GM12878 (cell line): ENCODE results near the gene NFATC2. TPM values are rescaled to one million over a fixed set of nuclear protein-coding genes. Genes with fewer than 3 reads are reported as not detected.

Source experiments
- ATAC-seq: fragments of 200-7000 bp; cut with Tn5 transposase; 3 replicates; pipeline ENCODE4 v1.9.1; 2020; ENCODE audit warnings: mild to moderate bottlenecking, moderate library complexity
- BruUV-seq: library from RNA; stranded (reverse); fragments of 400-500 nt; replicated peaks from 2 replicates; lab custom pipeline; 2021; lab: Mats Ljungman, UMichigan
- CTCF ChIA-PET: fragments of 300-600 bp; sonication (Branson Sonifier 250); formaldehyde crosslinking; extraction: SDS; loops from one replicate; lab custom pipeline; 2021; ENCODE audit warnings: inconsistent platforms; lab: Yijun Ruan, JAX
- POLR2A ChIA-PET: fragments of 350-600 bp; formaldehyde crosslinking; extraction: SDS; loops from one replicate; lab custom pipeline; 2021; ENCODE audit warnings: inconsistent platforms; lab: Charles Lee
- RAD21 ChIA-PET: fragments of 300-600 bp; sonication (Branson Sonifier 250); formaldehyde crosslinking; loops from one replicate; lab custom pipeline; 2023; ENCODE audit warnings: antibody characterized with exemption; ENCODE audit not compliant: unreplicated experiment; lab: Charles Lee
- SMC1A ChIA-PET: fragments of 300-600 bp; sonication (Branson Sonifier 250); formaldehyde crosslinking; loops from one replicate; lab custom pipeline; 2023; ENCODE audit not compliant: unreplicated experiment, uncharacterized antibody; lab: Charles Lee
- DNase-seq: peaks from one replicate; pipeline ENCODE4 v3.0.0-alpha.2; 2011; ENCODE audit warnings: low read depth, low spot score
- FAIRE-seq: peaks from 3 replicates; lab custom pipeline; 2011; peaks lifted over from hg19 to GRCh38; lab: Jason Lieb, UNC
- H2AFZ ChIP-seq: 2 replicates; pipeline ENCODE4 v1.6.0; 2011; ENCODE audit warnings: low read depth, low read length, control low read depth; ENCODE audit not compliant: control insufficient read depth
- H3K27ac ChIP-seq: 2 replicates; pipeline ENCODE4 v1.5.1; 2011; ENCODE audit warnings: control low read depth; ENCODE audit not compliant: control insufficient read depth, insufficient read depth
- H3K27me3 ChIP-seq, 2 experiments: replicated peaks in 1 of 2; 2 replicates each; pipeline versions ENCODE4 v1.6.0 to v1.6.1; 2011; ENCODE audit warnings: low read length in 1 of 2; ENCODE audit not compliant: control insufficient read depth in 2 of 2, insufficient read depth in 2 of 2
- H3K36me3 ChIP-seq, 2 experiments: 2 replicates each; pipeline ENCODE4 v1.5.1; 2011; ENCODE audit warnings: low read length in 1 of 2; ENCODE audit not compliant: control insufficient read depth in 2 of 2, insufficient read depth in 2 of 2
- H3K4me1 ChIP-seq: 2 replicates; pipeline ENCODE4 v1.6.1; 2011; ENCODE audit warnings: mild to moderate bottlenecking, low read length, moderate library complexity, mixed read lengths; ENCODE audit not compliant: control insufficient read depth, insufficient read depth
- H3K4me2 ChIP-seq: 2 replicates; pipeline ENCODE4 v1.6.0; 2011; ENCODE audit warnings: control low read depth; ENCODE audit not compliant: control insufficient read depth, insufficient read depth
- H3K4me3 ChIP-seq: fragments of 200-600 bp; sonication (generic); 2 replicates; pipeline ENCODE4 v1.5.1; 2016
- H3K79me2 ChIP-seq: 2 replicates; pipeline ENCODE4 v1.6.0; 2011; ENCODE audit warnings: low read length; ENCODE audit not compliant: control insufficient read depth, insufficient read depth
- H3K9ac ChIP-seq: 2 replicates; pipeline ENCODE4 v1.8.0; 2011; ENCODE audit warnings: low read length, control low read depth, mixed read lengths; ENCODE audit not compliant: control insufficient read depth, insufficient read depth
- H3K9me3 ChIP-seq: replicated peaks from 3 replicates; pipeline ENCODE4 v1.5.1; 2011; ENCODE audit warnings: mild to moderate bottlenecking, low read length; ENCODE audit not compliant: control insufficient read depth, insufficient read depth
- H4K20me1 ChIP-seq: 2 replicates; pipeline ENCODE4 v1.6.0; 2011; ENCODE audit not compliant: control insufficient read depth, insufficient read depth
- E2F8 ChIP-seq: fragments of 450-650 bp; IDR thresholded peaks from 2 replicates; pipeline ENCODE4 v1.6.1; 2018; ENCODE audit warnings: mild to moderate bottlenecking, low read depth, moderate library complexity; ENCODE audit not compliant: partially characterized antibody
- E4F1 ChIP-seq: fragments of 450-650 bp; IDR thresholded peaks from 2 replicates; pipeline ENCODE4 v1.6.1; 2018; ENCODE audit warnings: borderline replicate concordance, mild to moderate bottlenecking; ENCODE audit not compliant: partially characterized antibody
- FOS ChIP-seq: IDR thresholded peaks from 3 replicates; pipeline ENCODE4 v1.6.1; 2011; ENCODE audit warnings: borderline replicate concordance; ENCODE audit not compliant: insufficient read length; ENCODE audit errors: extremely low read depth
- JUNB ChIP-seq: IDR thresholded peaks from 2 replicates; pipeline ENCODE4 v1.6.1; 2016; ENCODE audit warnings: antibody characterized with exemption, mild to moderate bottlenecking
- JUND ChIP-seq: IDR thresholded peaks from 2 replicates; pipeline ENCODE4 v1.6.1; 2012; ENCODE audit warnings: low read depth, mild to moderate bottlenecking, low read length, improper control_type of control experiment, moderate library complexity
- LARP7 ChIP-seq: fragments of 450-650 bp; IDR thresholded peaks from 2 replicates; pipeline ENCODE4 v1.6.1; 2017; ENCODE audit warnings: mild to moderate bottlenecking
- PAX8 ChIP-seq: fragments of 450-650 bp; IDR thresholded peaks from 2 replicates; pipeline ENCODE4 v1.6.1; 2017; ENCODE audit warnings: mild to moderate bottlenecking, moderate library complexity
- POLR2A ChIP-seq: IDR thresholded peaks from 2 replicates; pipeline ENCODE4 v1.6.1; 2011; ENCODE audit warnings: low read depth, mild to moderate bottlenecking, low read length
- REST ChIP-seq: IDR thresholded peaks from 2 replicates; pipeline ENCODE4 v1.6.1; 2012; ENCODE audit warnings: mild to moderate bottlenecking, low read depth, low read length
- TCF7 ChIP-seq: IDR thresholded peaks from 2 replicates; pipeline ENCODE4 v1.6.1; 2014; ENCODE audit warnings: antibody characterized with exemption, borderline replicate concordance
- USF1 ChIP-seq: IDR thresholded peaks from 2 replicates; pipeline ENCODE4 v1.6.1; 2011; ENCODE audit warnings: borderline replicate concordance, low read depth, mild to moderate bottlenecking, moderate library complexity, mixed read lengths, low read length; ENCODE audit not compliant: insufficient read depth; ENCODE audit errors: extremely low read length
- WRNIP1 ChIP-seq: IDR thresholded peaks from 2 replicates; pipeline ENCODE4 v1.6.1; 2011; ENCODE audit warnings: low read depth, low read length, improper control_type of control experiment, borderline replicate concordance
- WGBS: methylation state at CpG from one replicate; pipeline ENCODE4 v1.1.6; 2016; ENCODE audit warnings: low lambda C conversion rate; ENCODE audit not compliant: insufficient replicate concordance, insufficient coverage; ENCODE audit errors: missing lambda C conversion rate; 5-methylcytosine and 5-hydroxymethylcytosine counted together
- in situ Hi-C: fragments of 300-500 bp; cut with MboI; formaldehyde crosslinking; loops from 9 replicates; pipeline ENCODE4 v1.14.3; 2018; ENCODE audit warnings: mixed read lengths
- intact Hi-C: fragments of 100-400 bp; cut with micrococcal nuclease; formaldehyde crosslinking; loops from one replicate; pipeline ENCODE4 v1.14.2; 2022; ENCODE audit not compliant: unreplicated experiment
- polyA plus RNA-seq, 11 experiments: library from polyadenylated mRNA; depleted of rRNA in 4 of 11; unstranded in 6 of 11; stranded (reverse) in 5 of 11; fragments of >200 nt; fragmentation: Nextera tagmentation in 4 of 11; fragmentation: Illumina TruSeq in 1 of 11; extraction: Ambion mirVana in 4 of 11; extraction: Trizol in 1 of 11; gene quantifications; 1 replicate in 1 of 11; 2 replicates in 10 of 11; pipeline versions ENCODE4 v1.2.1 to v1.2.3, GENCODE V29; 2011 to 2016; ENCODE audit warnings: inconsistent platforms in 2 of 11, missing spikeins in 2 of 11, low read depth in 1 of 11
- total RNA-seq, 4 experiments: library from RNA; depleted of rRNA in 3 of 4; stranded (reverse); fragments of >200 nt in 3 of 4; fragmentation: Illumina TruSeq in 1 of 4; extraction: Trizol in 1 of 4; gene quantifications; 2 replicates each; pipeline versions ENCODE4 v1.2.1 to v1.2.3, GENCODE V29; 2013 to 2021

The NFATC2 gene
- total and polyA plus RNA-seq, 10 of the 15 experiments (the other 5 are each of a cell fraction or from before 2014, with no cell fraction given), result 3.3 to 20.0 (median 7.3) TPM

GRCh38 chr20:51429696-51430095, 112.8 kb downstream of the NFATC2 start:
- Histone ChIP-seq H3K79me2 (no peaks in the 10 kb centered on the region), H3K9me3 (no peaks in the 10 kb centered on the region), H2AFZ (no peak overlapping the region), H3K9ac (no peak overlapping the region), H3K4me3 (no peak overlapping the region), H3K27me3 (no peaks in the 10 kb centered on the region), H3K36me3 (peaks cover 17 to 26% of the 10 kb centered on the region in 2 experiments), H3K4me2 (no peak overlapping the region), H3K27ac (no peak overlapping the region), H4K20me1 (no peaks in the 10 kb centered on the region), H3K4me1 (peaks cover 12% of the 10 kb centered on the region)
- no peak for DNase-seq
- in situ Hi-C loops (no loop called here), intact Hi-C loops (no loop called here)
- FAIRE-seq, result no peak
- TF ChIP-seq JUNB, result no peak
- TF ChIP-seq E4F1, result no peak
- TF ChIP-seq FOS, result no peak
- TF ChIP-seq JUND, result no peak
- TF ChIP-seq TCF7, result no peak
- TF ChIP-seq WRNIP1, result no peak
- no peak for TF ChIP-seq E2F8
- no peak for TF ChIP-seq LARP7
- no peak for TF ChIP-seq PAX8
- TF ChIP-seq USF1, result no peak
- no peak for TF ChIP-seq POLR2A
- TF ChIP-seq REST, result no peak
- RAD21 ChIA-PET, result no interaction called here
- BruUV-seq, result no TSS peak
- ATAC-seq, result no peak
- CTCF ChIA-PET, result interaction anchor here (0.7 kb wide), 1 partner anchor 33 kb away, joined by 3 read pairs; no protein-coding TSS in a partner anchor
- whole genome bisulfite sequencing, result 48% methylated on average over 10 of the region's 10 CpGs
- SMC1A ChIA-PET, result interaction anchor here (1.0 kb wide), 1 partner anchor 110 kb away, joined by 3 read pairs; no protein-coding TSS in a partner anchor
- POLR2A ChIA-PET, result no interaction called here
